ENCODE results near the gene AFF1. TPM values are rescaled to one million over a fixed set of nuclear protein-coding genes. Genes with fewer than 3 reads are reported as not detected.
A peak's percentile ranks its signal among the peaks of the same experiment; 100 is the strongest.

AFF1 gene
- total RNA-seq, 1 experiment from 2014 or later: 93.4 TPM

GRCh38 chr4:87092389-87093141 is 157.8 kb downstream of the AFF1 start (continued):
- no peak for TF ChIP-seq KAT7 (CRISPR knock-in tag; IDR thresholded peaks at IDR 0.05; ENCODE audit: borderline replicate concordance)
- TF ChIP-seq SP1 (CRISPR knock-in tag; conservative IDR thresholded peaks at IDR 0.05): no peak
- no peak for TF ChIP-seq ZNF121 (CRISPR knock-in tag; IDR thresholded peaks at IDR 0.05)
- TF ChIP-seq, protein P1, sequence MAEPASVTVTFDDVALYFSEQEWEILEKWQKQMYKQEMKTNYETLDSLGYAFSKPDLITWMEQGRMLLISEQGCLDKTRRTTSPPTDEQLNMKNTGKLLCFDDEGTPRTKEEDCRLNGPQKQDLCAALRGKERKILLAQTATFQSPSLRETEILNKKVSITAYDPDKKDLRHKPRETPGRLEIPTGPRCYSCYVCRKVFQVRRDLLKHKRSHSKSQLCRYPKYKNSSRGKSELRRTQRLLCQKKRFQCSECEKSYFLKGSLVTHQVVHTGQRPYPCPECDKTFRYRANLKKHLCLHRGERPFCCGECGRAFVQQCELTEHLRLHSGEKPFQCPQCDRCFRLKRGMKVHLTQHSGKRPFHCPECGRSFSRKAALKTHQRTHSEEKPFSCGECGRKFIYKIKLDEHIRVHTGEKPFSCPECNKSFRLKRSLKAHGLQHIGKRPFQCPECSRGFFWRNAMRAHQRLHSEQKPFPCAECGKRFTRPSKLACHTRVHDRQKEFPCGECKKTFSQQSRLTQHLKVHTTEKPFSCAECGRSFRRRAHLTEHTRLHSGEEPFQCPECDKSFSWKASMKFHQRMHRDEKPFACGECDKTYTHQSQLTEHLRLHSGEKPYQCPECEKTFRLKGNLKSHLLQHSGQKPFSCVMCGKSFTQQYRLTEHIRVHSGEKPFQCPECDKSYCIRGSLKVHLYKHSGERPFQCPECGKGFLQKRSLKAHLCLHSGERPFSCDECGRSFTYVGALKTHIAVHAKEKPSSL (CRISPR knock-in tag; conservative IDR thresholded peaks at IDR 0.05): no peak
- no peak for TF ChIP-seq CBFB (CRISPR knock-in tag; IDR thresholded peaks at IDR 0.05; ENCODE audit: low read depth)
- no peak for TF ChIP-seq ESRRA (CRISPR knock-in tag; IDR thresholded peaks at IDR 0.05; ENCODE audit: borderline replicate concordance)
- TF ChIP-seq ZNF532 (CRISPR knock-in tag; IDR thresholded peaks at IDR 0.05; ENCODE audit: borderline replicate concordance): no peak
- TF ChIP-seq SMAD3 (CRISPR knock-in tag; IDR thresholded peaks at IDR 0.05; ENCODE audit: borderline replicate concordance): no peak
- TF ChIP-seq ELF4 (CRISPR knock-in tag; IDR thresholded peaks at IDR 0.05; ENCODE audit: low read depth): no peak

- TF ChIP-seq MLX (CRISPR knock-in tag; IDR thresholded peaks at IDR 0.05): no peak
- no peak for TF ChIP-seq NR1H2 (CRISPR knock-in tag; IDR thresholded peaks at IDR 0.05)
- TF ChIP-seq SP1 (CRISPR knock-in tag; conservative IDR thresholded peaks at IDR 0.05): no peak
- TF ChIP-seq ZNF532 (CRISPR knock-in tag; IDR thresholded peaks at IDR 0.05; ENCODE audit: borderline replicate concordance): no peak
- TF ChIP-seq, protein P2, sequence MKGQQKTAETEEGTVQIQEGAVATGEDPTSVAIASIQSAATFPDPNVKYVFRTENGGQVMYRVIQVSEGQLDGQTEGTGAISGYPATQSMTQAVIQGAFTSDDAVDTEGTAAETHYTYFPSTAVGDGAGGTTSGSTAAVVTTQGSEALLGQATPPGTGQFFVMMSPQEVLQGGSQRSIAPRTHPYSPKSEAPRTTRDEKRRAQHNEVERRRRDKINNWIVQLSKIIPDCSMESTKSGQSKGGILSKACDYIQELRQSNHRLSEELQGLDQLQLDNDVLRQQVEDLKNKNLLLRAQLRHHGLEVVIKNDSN (CRISPR knock-in tag; IDR thresholded peaks at IDR 0.05): no peak
- no peak for TF ChIP-seq GABPB1 (CRISPR knock-in tag; IDR thresholded peaks at IDR 0.05)
- TF ChIP-seq RELA (CRISPR knock-in tag; IDR thresholded peaks at IDR 0.05; ENCODE audit: borderline replicate concordance): no peak
- TF ChIP-seq ERG (CRISPR knock-in tag; IDR thresholded peaks at IDR 0.05): no peak
- no peak for TF ChIP-seq FOXP1 (CRISPR knock-in tag; IDR thresholded peaks at IDR 0.05; ENCODE audit: borderline replicate concordance)
- no peak for TF ChIP-seq NFE2L1 (CRISPR knock-in tag; IDR thresholded peaks at IDR 0.05)
- no peaks in the 10 kb centered on the region for H3K27me3 Mint-ChIP-seq (ENCODE audit: low read depth)
- CTCF ChIA-PET: interaction anchor here (0.6 to 3.7 kb wide), 13 partner anchors 21 to 275 kb away, joined by 3 to 68 read pairs (median 4); partner anchors contain the start of gene AFF1
Measured at GRCh38 chr4:87093443-87094123, 158.8 kb downstream of the AFF1 start.

More at GRCh38 chr4:87093443-87094123, 158.8 kb downstream of the AFF1 start:
- no peak overlapping the region for H3K27ac Mint-ChIP-seq
- POLR2A ChIA-PET: interaction anchor here (1.5 kb wide), 1 partner anchor 158 kb away, joined by 3 read pairs; no protein-coding TSS in a partner anchor
- H3K9me3 Mint-ChIP-seq: no peaks in the 10 kb centered on the region
- ATAC-seq: peak; percentile 73
- peaks cover 14% of the 10 kb centered on the region for H3K36me3 Mint-ChIP-seq
- no peak overlapping the region for H3K4me3 Mint-ChIP-seq
- peak; percentile 34 for DNase-seq (ENCODE audit: low spot score)
- H3K4me1 Mint-ChIP-seq: peaks cover 30% of the 10 kb centered on the region

All from WTC11 (cell line).